DMS153 (cell line): ENCODE data around the gene OGT.
A peak's percentile ranks its signal among the peaks of the same experiment; 100 is the strongest.
"Not testable (repeated sequence)": the region's sequence is repeated elsewhere in the genome, so short reads cannot be mapped to it uniquely, and the experiment has no call there.

Experiments
- DNase-seq: peaks from one replicate; lab custom pipeline; 2025; lab: John Stamatoyannopoulos, UW

The OGT gene

GRCh38 chrX:71532753-71533425 lies at the start of gene OGT:
OGT (plus strand) TSS chrX:71533104; CDS start chrX:71533300, 196 bp downstream.
- peak; percentile 91 for DNase-seq

DNA sequence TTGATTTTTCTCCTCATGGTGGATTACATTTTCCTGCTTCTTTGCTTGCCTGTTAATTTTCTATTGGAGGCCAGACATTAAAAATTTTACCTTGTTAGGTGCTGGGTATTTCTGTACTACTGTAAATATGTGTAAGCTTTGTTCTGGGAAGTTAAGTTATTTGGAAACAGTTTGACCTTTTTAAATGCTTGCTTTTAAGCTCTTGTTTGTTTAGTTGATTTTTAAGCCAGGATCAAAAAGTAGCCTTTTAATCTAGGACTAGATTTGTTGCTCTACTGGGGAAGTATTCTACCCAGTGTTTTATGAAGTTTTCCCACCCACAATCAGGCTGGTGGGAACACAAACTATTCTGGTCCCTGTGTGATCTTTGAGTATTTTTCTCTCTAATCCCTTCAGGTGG lies 45.1 kb upstream of the OGT start:
- no peak for DNase-seq

DNA sequence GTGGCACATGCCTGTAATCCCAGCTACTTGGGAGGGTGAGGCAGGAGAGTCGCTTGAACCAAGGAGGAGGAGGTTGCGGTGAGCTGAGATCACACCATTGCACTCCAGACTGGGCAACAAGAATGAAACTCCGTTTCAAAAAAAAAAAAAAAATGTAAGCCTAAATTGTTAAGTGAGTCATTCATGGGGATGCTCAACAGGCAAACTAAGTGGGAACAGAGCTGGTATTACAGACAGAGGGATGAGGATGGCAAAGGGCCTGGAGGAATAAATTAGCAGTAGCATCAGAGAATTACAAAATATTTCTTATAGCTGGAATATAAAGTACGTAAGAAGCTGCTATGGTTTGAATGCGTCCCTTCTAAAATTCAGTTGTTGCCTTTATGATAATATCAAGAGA lies 43.4 kb upstream of the OGT start:
- DNase-seq, result no peak

- DNase-seq, result no peak
Observed at GRCh38 chrX:71492231-71493065, 40.5 kb upstream of the OGT start.

GRCh38 chrX:71493111-71493613 lies 39.7 kb upstream of the OGT start:
- DNase-seq, result no peak

- not testable (repeated sequence) for DNase-seq
Observed at GRCh38 chrX:71495979-71496378, 36.9 kb upstream of the OGT start.

- DNase-seq, result no peak
Observed at GRCh38 chrX:71496476-71496875, 36.4 kb upstream of the OGT start.

- DNase-seq, result not testable (repeated sequence)
Observed at GRCh38 chrX:71502080-71502479, 30.8 kb upstream of the OGT start.

DNA sequence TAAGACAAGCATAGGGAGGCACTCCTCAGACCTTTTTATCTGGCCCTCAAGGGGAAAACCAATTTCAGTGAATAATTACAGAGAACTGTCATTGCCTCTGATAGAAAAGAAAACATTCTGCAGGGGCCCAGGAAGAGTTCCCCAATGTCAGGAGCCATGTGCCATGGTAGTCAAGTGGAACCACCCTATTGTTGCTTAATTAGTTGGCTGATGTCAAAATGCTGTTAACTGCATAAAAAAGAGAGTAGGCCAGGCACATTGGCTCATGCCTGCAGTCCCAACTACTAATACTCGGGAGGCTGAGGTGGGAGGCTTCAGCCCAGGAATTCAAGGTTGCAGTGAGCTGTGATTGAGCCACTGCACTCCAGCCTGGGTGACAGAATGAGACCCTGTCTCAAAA lies 28.6 kb upstream of the OGT start:
- DNase-seq, result no peak

DNA sequence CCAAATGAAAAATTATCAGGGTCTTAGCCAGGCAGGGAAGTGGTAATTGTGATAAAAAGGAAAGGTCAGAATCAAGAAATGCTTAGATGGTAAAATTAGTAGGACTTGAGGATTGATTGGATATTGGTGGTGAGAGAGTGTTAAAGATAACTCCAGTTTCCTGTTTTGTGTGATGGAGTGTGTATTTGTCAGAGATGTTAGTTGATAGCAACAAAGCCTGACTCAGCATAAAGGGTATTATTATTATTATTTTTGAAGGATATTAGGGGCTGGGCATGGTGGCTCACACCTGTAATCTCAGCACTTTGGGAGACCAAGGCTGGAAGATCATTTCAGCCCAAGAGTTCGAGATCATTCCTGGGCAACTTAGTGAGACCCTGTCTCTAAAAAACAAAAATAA lies 23.6 kb upstream of the OGT start:
- no peak for DNase-seq

- DNase-seq, result no peak
Observed at GRCh38 chrX:71510161-71510560, 22.7 kb upstream of the OGT start.

DNA sequence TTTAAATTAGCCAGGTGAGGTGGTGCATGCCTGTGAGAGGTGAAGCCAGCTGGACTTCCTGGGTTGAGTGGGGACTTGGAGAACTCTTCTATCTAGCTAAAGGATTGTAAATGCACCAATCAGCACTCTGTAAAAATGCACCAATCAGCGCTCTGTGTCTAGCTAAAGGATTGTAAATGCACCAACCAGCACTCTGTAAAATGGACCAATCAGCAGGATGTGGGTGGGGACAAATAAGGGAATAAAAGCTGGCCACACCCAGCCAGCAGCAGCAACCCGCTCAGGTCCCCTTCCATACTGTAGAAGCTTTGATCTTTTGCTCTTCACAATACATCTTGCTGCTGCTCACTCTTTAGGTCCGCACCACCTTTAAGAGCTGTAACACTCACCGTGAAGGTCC lies 19.2 kb upstream of the OGT start:
- not testable (repeated sequence) for DNase-seq

- DNase-seq, result no peak
Observed at GRCh38 chrX:71514367-71515037, 18.4 kb upstream of the OGT start.

GRCh38 chrX:71515038-71515396 lies 17.9 kb upstream of the OGT start:
- DNase-seq, result no peak

DNA sequence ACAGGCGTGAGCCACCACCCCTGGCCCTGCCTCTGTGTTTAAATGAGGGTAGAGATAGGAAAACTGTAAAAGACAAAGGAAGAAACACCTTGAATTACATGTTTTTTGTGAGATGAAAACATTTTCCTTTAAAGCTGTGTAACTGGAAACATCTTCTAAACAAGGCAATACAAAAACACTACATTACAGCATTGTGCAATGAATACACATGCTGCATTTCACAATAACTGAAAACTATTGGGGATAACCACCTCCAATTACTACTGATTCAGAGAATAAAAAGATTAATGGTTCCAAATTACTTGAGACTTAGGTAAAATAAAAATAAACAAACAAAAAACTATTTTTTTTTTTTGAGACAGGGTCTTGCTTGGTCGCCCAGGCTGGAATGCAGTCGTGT lies 7.6 kb upstream of the OGT start:
- no peak for DNase-seq

DNA sequence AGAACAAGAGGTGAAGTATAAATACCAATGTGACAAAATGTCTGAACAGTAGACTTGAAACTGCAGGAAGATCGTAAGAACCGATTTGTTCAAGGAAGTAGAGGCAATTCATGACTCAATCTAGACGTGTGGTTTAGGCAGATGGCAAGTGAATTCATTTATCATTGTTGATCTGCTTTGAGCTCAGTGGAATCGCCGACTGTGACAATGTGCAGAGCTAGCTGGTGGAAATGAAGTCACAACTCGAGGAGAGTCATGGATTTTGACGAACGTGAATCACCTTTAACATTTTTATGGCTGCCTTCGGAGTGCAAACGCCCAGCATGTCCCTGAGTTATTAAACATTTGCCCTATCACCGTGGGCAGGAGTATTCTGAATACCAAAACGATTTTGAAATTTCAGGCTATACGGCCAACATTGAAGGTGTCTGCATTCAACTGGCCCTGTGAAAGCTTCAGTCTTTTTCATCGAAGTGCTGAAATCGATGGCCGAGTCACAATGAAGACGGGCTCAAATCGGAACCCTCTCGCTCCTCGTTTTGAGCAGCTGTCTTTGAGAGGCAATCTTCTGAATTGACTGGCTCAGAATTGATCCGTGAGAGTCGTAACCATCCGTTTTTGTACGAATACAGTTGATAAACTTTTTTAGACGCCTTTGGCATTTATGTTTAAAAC lies 689 bp upstream of the OGT start:
- peak; percentile 31 for DNase-seq

GRCh38 chrX:71533516-71533850 lies 579 bp downstream of the OGT start:
- no peak for DNase-seq

GRCh38 chrX:71533851-71534561 lies 1.1 kb downstream of the OGT start:
- DNase-seq, result peak; percentile 4

GRCh38 chrX:71534773-71535544 lies 2.1 kb downstream of the OGT start:
- no peak for DNase-seq

DNA sequence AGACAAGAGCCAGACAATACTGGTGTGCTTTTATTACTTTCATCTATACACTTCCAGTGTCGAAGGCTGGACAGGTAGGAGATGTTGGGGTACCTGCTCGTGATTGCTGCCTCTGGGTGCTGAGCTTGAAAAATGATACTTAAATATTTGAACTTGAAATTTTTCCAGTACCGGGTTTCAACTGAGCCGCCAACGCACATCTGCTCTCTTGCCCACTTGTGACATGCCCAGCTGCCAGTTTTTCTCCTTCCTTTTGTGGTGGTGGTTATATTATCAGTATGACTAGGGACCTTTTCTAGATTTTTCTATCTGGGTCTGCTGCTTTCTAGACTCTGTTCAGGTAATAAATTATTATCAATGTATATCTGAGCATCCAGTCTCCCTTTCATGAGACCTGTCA lies 3.4 kb downstream of the OGT start:
- no peak for DNase-seq

- no peak for DNase-seq
Observed at GRCh38 chrX:71537743-71538142, 4.8 kb downstream of the OGT start.
